ENCODE results near the gene PRDX6. TPM values are rescaled to one million over a fixed set of nuclear protein-coding genes. Genes with fewer than 3 reads are reported as not detected.
A peak's percentile ranks its signal among the peaks of the same experiment; 100 is the strongest.

PRDX6 gene
- total and polyA plus RNA-seq, 5 donors from 2014 or later = 75.6 to 166 (median 138) TPM

DNA sequence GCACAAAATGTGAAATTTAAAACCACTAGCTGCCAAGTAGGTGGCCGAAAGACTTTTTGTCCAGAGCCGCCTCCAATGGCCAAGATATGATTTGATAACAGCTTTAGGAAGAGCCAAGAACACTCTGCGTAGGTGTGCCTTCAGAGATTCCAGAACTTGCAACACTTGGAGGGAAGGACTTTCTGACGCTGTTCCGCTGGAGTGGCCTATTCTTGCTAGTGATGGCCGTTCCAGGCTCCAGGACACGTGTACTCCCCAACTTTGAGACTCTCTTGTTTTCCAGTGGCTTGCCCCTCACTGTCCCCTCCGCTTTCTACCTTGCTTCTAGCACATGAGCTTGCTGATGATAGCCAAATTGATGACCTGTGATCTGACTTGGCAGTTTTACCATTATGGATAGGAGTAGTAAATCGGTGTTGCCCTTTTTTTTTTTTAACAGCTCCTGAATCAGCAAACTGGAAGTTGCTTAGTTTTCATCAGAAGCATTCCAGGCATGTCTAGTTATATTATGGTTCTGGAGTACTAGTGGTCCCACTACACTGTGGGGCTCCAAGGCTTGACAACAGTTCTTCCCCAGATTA lies 1.0 kb downstream of the PRDX6 start:
- Histone ChIP-seq H3K27me3 (ENCODE audit: control insufficient read depth, insufficient read depth, low read length) (no peaks in the 10 kb centered on the region), H3K36me3 (ENCODE audit: control insufficient read depth, insufficient read depth, low read length) (peaks cover 30% of the 10 kb centered on the region), H3K27ac (ENCODE audit: insufficient read depth, low read length, poor library complexity, severe bottlenecking) (no peak overlapping the region), H3K4me1 (ENCODE audit: control insufficient read depth, insufficient read depth, low read length, poor library complexity, severe bottlenecking) (peaks cover 44% of the 10 kb centered on the region), H3K9me3 (ENCODE audit: control insufficient read depth in 2 of 2, low read length in 2 of 2) (no peaks in the 10 kb centered on the region), H3K4me3 (ENCODE audit: low read depth, low read length) (peak overlapping the region; percentile 80)
- Mint-ChIP-seq H3K36me3 (peaks cover 26% of the 10 kb centered on the region), H3K27me3 (no peaks in the 10 kb centered on the region), H3K4me1 (peaks cover 44 to 67% (median 56%) of the 10 kb centered on the region in 4 donors), H3K27ac (peak overlapping the region; percentile 49 to 91 (median 70)), H3K9me3 (no peaks in the 10 kb centered on the region), H3K4me3 (peak overlapping the region; percentile 88 to 94 (median 92))
- no peak for ATAC-seq (ENCODE audit: low read depth in 2 of 2)
- DNase-seq = peak in 1 of 3 donors; percentile 26

- Mint-ChIP-seq H3K9me3 (no peaks in the 10 kb centered on the region), H3K4me1 (peaks cover 32 to 53% (median 44%) of the 10 kb centered on the region in 4 donors), H3K27me3 (no peaks in the 10 kb centered on the region), H3K4me3 (peak overlapping the region; percentile 14 to 92 (median 26)), H3K27ac (peak overlapping the region in 1 of 3 donors; percentile 15), H3K36me3 (peaks cover 26% of the 10 kb centered on the region)
- Histone ChIP-seq H3K4me1 (ENCODE audit: control insufficient read depth, insufficient read depth, low read length, poor library complexity, severe bottlenecking) (peaks cover 33% of the 10 kb centered on the region), H3K27me3 (ENCODE audit: control insufficient read depth, insufficient read depth, low read length) (no peaks in the 10 kb centered on the region), H3K4me3 (ENCODE audit: low read depth, low read length) (no peak overlapping the region), H3K36me3 (ENCODE audit: control insufficient read depth, insufficient read depth, low read length) (peaks cover 40% of the 10 kb centered on the region), H3K27ac (ENCODE audit: insufficient read depth, low read length, poor library complexity, severe bottlenecking) (no peak overlapping the region), H3K9me3 (ENCODE audit: control insufficient read depth in 2 of 2, low read length in 2 of 2) (no peaks in the 10 kb centered on the region)
- no peak for DNase-seq
- no peak for ATAC-seq (ENCODE audit: low read depth in 2 of 2)
Observed at GRCh38 chr1:173479649-173480048, 2.5 kb downstream of the PRDX6 start.

- Histone ChIP-seq H3K4me3 (ENCODE audit: low read depth, low read length) (no peak overlapping the region), H3K27me3 (ENCODE audit: control insufficient read depth, insufficient read depth, low read length) (no peaks in the 10 kb centered on the region), H3K4me1 (ENCODE audit: control insufficient read depth, insufficient read depth, low read length, poor library complexity, severe bottlenecking) (peaks cover 17% of the 10 kb centered on the region), H3K9me3 (ENCODE audit: control insufficient read depth in 2 of 2, low read length in 2 of 2) (no peaks in the 10 kb centered on the region), H3K36me3 (ENCODE audit: control insufficient read depth, insufficient read depth, low read length) (peaks cover 55% of the 10 kb centered on the region), H3K27ac (ENCODE audit: insufficient read depth, low read length, poor library complexity, severe bottlenecking) (no peak overlapping the region)
- ATAC-seq (ENCODE audit: low read depth in 2 of 2) = no peak
- Mint-ChIP-seq H3K27ac (peak overlapping the region; percentile 4 to 49 (median 11)), H3K27me3 (no peaks in the 10 kb centered on the region), H3K4me3 (no peak overlapping the region), H3K36me3 (peaks cover 31% of the 10 kb centered on the region), H3K4me1 (peaks cover 17 to 40% (median 29%) of the 10 kb centered on the region in 4 donors), H3K9me3 (no peaks in the 10 kb centered on the region)
- no peak for DNase-seq
Observed at GRCh38 chr1:173481195-173481772, 4.1 kb downstream of the PRDX6 start.

GRCh38 chr1:173482683-173483082 lies 5.5 kb downstream of the PRDX6 start:
- H3K4me1 Mint-ChIP-seq = peaks cover 14 to 40% (median 29%) of the 10 kb centered on the region in 4 donors
- H3K9me3 ChIP-seq (ENCODE audit: control insufficient read depth in 2 of 2, low read length in 2 of 2) = no peaks in the 10 kb centered on the region
- peaks cover 43% of the 10 kb centered on the region for H3K36me3 Mint-ChIP-seq
- DNase-seq (no peak), ATAC-seq (ENCODE audit: low read depth in 2 of 2) (no peak)
- peaks cover 69% of the 10 kb centered on the region for H3K36me3 ChIP-seq (ENCODE audit: control insufficient read depth, insufficient read depth, low read length)
- no peaks in the 10 kb centered on the region for H3K9me3 Mint-ChIP-seq
- H3K27me3 Mint-ChIP-seq = no peaks in the 10 kb centered on the region
- H3K4me3 Mint-ChIP-seq = no peak overlapping the region
- H3K27me3 ChIP-seq (ENCODE audit: control insufficient read depth, insufficient read depth, low read length) = no peaks in the 10 kb centered on the region
- peaks cover 13% of the 10 kb centered on the region for H3K4me1 ChIP-seq (ENCODE audit: control insufficient read depth, insufficient read depth, low read length, poor library complexity, severe bottlenecking)
- H3K4me3 ChIP-seq (ENCODE audit: low read depth, low read length) = no peak overlapping the region
- no peak overlapping the region for H3K27ac Mint-ChIP-seq
- no peak overlapping the region for H3K27ac ChIP-seq (ENCODE audit: insufficient read depth, low read length, poor library complexity, severe bottlenecking)

GRCh38 chr1:173484276-173484675 lies 7.1 kb downstream of the PRDX6 start:
- no peaks in the 10 kb centered on the region for H3K9me3 ChIP-seq (ENCODE audit: control insufficient read depth in 2 of 2, low read length in 2 of 2)
- no peak for ATAC-seq (ENCODE audit: low read depth in 2 of 2)
- Mint-ChIP-seq H3K9me3 (no peaks in the 10 kb centered on the region), H3K4me1 (peaks cover 10 to 26% (median 17%) of the 10 kb centered on the region in 4 donors), H3K36me3 (peaks cover 54% of the 10 kb centered on the region), H3K4me3 (no peak overlapping the region), H3K27ac (no peak overlapping the region), H3K27me3 (no peaks in the 10 kb centered on the region)
- no peaks in the 10 kb centered on the region for H3K27me3 ChIP-seq (ENCODE audit: control insufficient read depth, insufficient read depth, low read length)
- peaks cover 82% of the 10 kb centered on the region for H3K36me3 ChIP-seq (ENCODE audit: control insufficient read depth, insufficient read depth, low read length)
- no peak overlapping the region for H3K27ac ChIP-seq (ENCODE audit: insufficient read depth, low read length, poor library complexity, severe bottlenecking)
- DNase-seq = no peak
- no peaks in the 10 kb centered on the region for H3K4me1 ChIP-seq (ENCODE audit: control insufficient read depth, insufficient read depth, low read length, poor library complexity, severe bottlenecking)
- H3K4me3 ChIP-seq (ENCODE audit: low read depth, low read length) = no peak overlapping the region

- H3K9me3 Mint-ChIP-seq = no peaks in the 10 kb centered on the region
- peaks cover 0 to 15% (median 8%) of the 10 kb centered on the region in 4 donors for H3K4me1 Mint-ChIP-seq
- ATAC-seq (ENCODE audit: low read depth in 2 of 2) = no peak
- peaks cover 63% of the 10 kb centered on the region for H3K36me3 Mint-ChIP-seq
- H3K36me3 ChIP-seq (ENCODE audit: control insufficient read depth, insufficient read depth, low read length) = peaks cover 80% of the 10 kb centered on the region
- H3K27me3 ChIP-seq (ENCODE audit: control insufficient read depth, insufficient read depth, low read length) = no peaks in the 10 kb centered on the region
- no peak for DNase-seq
- no peaks in the 10 kb centered on the region for H3K27me3 Mint-ChIP-seq
- H3K4me1 ChIP-seq (ENCODE audit: control insufficient read depth, insufficient read depth, low read length, poor library complexity, severe bottlenecking) = no peaks in the 10 kb centered on the region
- no peak overlapping the region for H3K27ac Mint-ChIP-seq
- H3K9me3 ChIP-seq (ENCODE audit: control insufficient read depth in 2 of 2, low read length in 2 of 2) = no peaks in the 10 kb centered on the region
- no peak overlapping the region for H3K27ac ChIP-seq (ENCODE audit: insufficient read depth, low read length, poor library complexity, severe bottlenecking)
- no peak overlapping the region for H3K4me3 ChIP-seq (ENCODE audit: low read depth, low read length)
- H3K4me3 Mint-ChIP-seq = peak overlapping the region in 1 of 4 donors; percentile 89
Observed at GRCh38 chr1:173485401-173485800, 8.3 kb downstream of the PRDX6 start.

GRCh38 chr1:173488001-173488400 lies 10.9 kb downstream of the PRDX6 start:
- no peaks in the 10 kb centered on the region for H3K4me1 ChIP-seq (ENCODE audit: control insufficient read depth, insufficient read depth, low read length, poor library complexity, severe bottlenecking)
- DNase-seq (no peak), ATAC-seq (ENCODE audit: low read depth in 2 of 2) (no peak)
- Mint-ChIP-seq H3K4me1 (peaks cover 0 to 8% (median 2%) of the 10 kb centered on the region in 4 donors), H3K27me3 (no peaks in the 10 kb centered on the region), H3K27ac (peak overlapping the region in 2 of 3 donors; percentile 14 to 19), H3K9me3 (peaks cover 0 to 3% (median 0%) of the 10 kb centered on the region in 7 donors), H3K4me3 (no peak overlapping the region), H3K36me3 (peaks cover 51% of the 10 kb centered on the region)
- no peak overlapping the region for H3K4me3 ChIP-seq (ENCODE audit: low read depth, low read length)
- no peaks in the 10 kb centered on the region for H3K9me3 ChIP-seq (ENCODE audit: control insufficient read depth in 2 of 2, low read length in 2 of 2)
- H3K36me3 ChIP-seq (ENCODE audit: control insufficient read depth, insufficient read depth, low read length) = peaks cover 60% of the 10 kb centered on the region
- no peaks in the 10 kb centered on the region for H3K27me3 ChIP-seq (ENCODE audit: control insufficient read depth, insufficient read depth, low read length)
- H3K27ac ChIP-seq (ENCODE audit: insufficient read depth, low read length, poor library complexity, severe bottlenecking) = no peak overlapping the region
